PC-9 (cell line): ENCODE data around the gene GPD2. TPM values are rescaled to one million over a fixed set of nuclear protein-coding genes. Genes with fewer than 3 reads are reported as not detected.

Experiments
- BruUV-seq: library from RNA; stranded (reverse); fragments of 400-500 nt; replicated peaks from 2 replicates; lab custom pipeline; 2021; lab: Mats Ljungman, UMichigan
- CTCF ChIA-PET: fragments of 300-600 bp; sonication (Branson Sonifier 250); formaldehyde crosslinking; loops from one replicate; lab custom pipeline; 2022; ENCODE audit warnings: antibody characterized with exemption; lab: Charles Lee
- POLR2A ChIA-PET: fragments of 300-600 bp; sonication (Branson Sonifier 250); formaldehyde crosslinking; loops from one replicate; lab custom pipeline; 2022; ENCODE audit warnings: antibody characterized with exemption; ENCODE audit not compliant: unreplicated experiment; lab: Charles Lee
- DNase-seq, 2 experiments: peaks; one replicate each; pipeline versions ENCODE4 v3.0.0 to v3.0.0-alpha.2; 2015 to 2022; ENCODE audit warnings: mixed read lengths in 1 of 2
- H2AFZ ChIP-seq: fragments of 200-600 bp; sonication (generic); 2 replicates; pipeline ENCODE4 v1.8.1; 2017; ENCODE audit warnings: antibody characterized with exemption
- H3F3A ChIP-seq: fragments of 200-600 bp; sonication (generic); 2 replicates; pipeline ENCODE4 v1.8.1; 2017; ENCODE audit warnings: antibody characterized with exemption, mild to moderate bottlenecking, low read depth; ENCODE audit not compliant: insufficient read depth
- H3K27ac ChIP-seq: fragments of 200-600 bp; sonication (generic); 2 replicates; pipeline ENCODE4 v1.6.1; 2016; ENCODE audit warnings: mixed run types
- H3K27me3 ChIP-seq: fragments of 200-600 bp; sonication (generic); 2 replicates; pipeline ENCODE4 v1.6.1; 2016; ENCODE audit warnings: low read depth, mixed run types; ENCODE audit not compliant: insufficient read depth
- H3K36me3 ChIP-seq: fragments of 200-600 bp; sonication (generic); 2 replicates; pipeline ENCODE4 v1.6.1; 2016; ENCODE audit warnings: low read depth, mixed run types
- H3K4me1 ChIP-seq: fragments of 200-600 bp; sonication (generic); replicated peaks from 2 replicates; pipeline ENCODE4 v1.6.1; 2016; ENCODE audit warnings: mixed run types; ENCODE audit not compliant: insufficient read depth
- H3K4me2 ChIP-seq: fragments of 200-600 bp; sonication (generic); 2 replicates; pipeline ENCODE4 v1.6.1; 2017; ENCODE audit warnings: mixed run types
- H3K4me3 ChIP-seq: fragments of 200-600 bp; sonication (generic); 2 replicates; pipeline ENCODE4 v1.6.1; 2016; ENCODE audit warnings: mixed run types
- H3K79me2 ChIP-seq: fragments of 200-600 bp; sonication (generic); 2 replicates; pipeline ENCODE4 v1.6.1; 2017; ENCODE audit warnings: low read depth, mixed run types
- H3K9me2 ChIP-seq: fragments of 200-600 bp; sonication (generic); 2 replicates; pipeline ENCODE4 v1.8.1; 2017; ENCODE audit warnings: mild to moderate bottlenecking; ENCODE audit not compliant: insufficient read depth
- H3K9me3 ChIP-seq: fragments of 200-600 bp; sonication (generic); 2 replicates; pipeline ENCODE4 v1.8.1; 2016; ENCODE audit warnings: low read depth; ENCODE audit not compliant: insufficient read depth
- H4K20me1 ChIP-seq: fragments of 200-600 bp; sonication (generic); 2 replicates; pipeline ENCODE4 v1.8.1; 2017; ENCODE audit not compliant: insufficient read depth
- EZH2 ChIP-seq: fragments of 200-600 bp; sonication (generic); IDR thresholded peaks from 2 replicates; pipeline ENCODE4 v1.8.0; 2017; ENCODE audit warnings: antibody characterized with exemption, low read depth
- intact Hi-C: fragments of 100-400 bp; cut with micrococcal nuclease; formaldehyde crosslinking; loops from one replicate; pipeline ENCODE4 v1.10.0; 2022; ENCODE audit not compliant: unreplicated experiment
- total RNA-seq: library from RNA; stranded (reverse); gene quantifications from 2 replicates; pipeline ENCODE4 v1.2.3, GENCODE V29; 2021
- TF ChIP-seq, protein P1 (sequence below): fragments of 200-600 bp; sonication (generic); conservative IDR thresholded peaks from 2 replicates; pipeline ENCODE4 v1.6.1; 2017; ENCODE audit warnings: mixed run types, antibody characterized with exemption, mild to moderate bottlenecking, moderate library complexity

Gene GPD2
- total RNA-seq, 1 experiment from 2014 or later = 47.1 TPM

DNA sequence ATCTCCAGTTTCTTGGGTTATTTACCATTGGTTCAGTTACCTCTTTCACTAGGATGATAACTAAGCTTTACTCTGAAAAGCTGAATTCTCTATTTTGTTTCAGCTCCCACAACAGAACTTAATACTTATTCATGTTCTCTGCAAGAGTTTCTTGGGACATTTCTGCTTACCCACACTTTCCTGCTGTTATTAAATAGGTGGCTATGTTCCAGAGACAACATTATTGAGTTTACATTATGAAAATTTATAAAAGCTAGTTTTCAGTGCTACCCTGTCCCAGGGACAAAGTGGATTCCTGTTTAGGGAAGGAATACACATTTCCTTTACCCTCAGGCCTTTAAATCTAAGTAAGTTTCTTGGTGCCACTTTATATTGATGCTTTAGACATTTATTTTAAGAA lies 7.0 kb upstream of the GPD2 start:
- Histone ChIP-seq H3K79me2 (no peaks in the 10 kb centered on the region), H2AFZ (no peak overlapping the region), H3F3A (peaks cover 11% of the 10 kb centered on the region; the same call in 1 of the 2 replicates), H3K27ac (no peak overlapping the region), H3K4me2 (no peak overlapping the region), H3K36me3 (no peaks in the 10 kb centered on the region), H3K9me3 (no peaks in the 10 kb centered on the region), H3K4me1 (peaks cover 23% of the 10 kb centered on the region), H3K4me3 (no peak overlapping the region), H3K9me2 (no peaks in the 10 kb centered on the region), H3K27me3 (no peaks in the 10 kb centered on the region), H4K20me1 (no peaks in the 10 kb centered on the region)
- ChIA-PET CTCF (no interaction called here), POLR2A (interaction anchor here (0.6 kb wide), 1 partner anchor 47 kb away, joined by 9 read pairs; no protein-coding TSS in a partner anchor)
- BruUV-seq = no TSS peak
- TF ChIP-seq, protein P1, sequence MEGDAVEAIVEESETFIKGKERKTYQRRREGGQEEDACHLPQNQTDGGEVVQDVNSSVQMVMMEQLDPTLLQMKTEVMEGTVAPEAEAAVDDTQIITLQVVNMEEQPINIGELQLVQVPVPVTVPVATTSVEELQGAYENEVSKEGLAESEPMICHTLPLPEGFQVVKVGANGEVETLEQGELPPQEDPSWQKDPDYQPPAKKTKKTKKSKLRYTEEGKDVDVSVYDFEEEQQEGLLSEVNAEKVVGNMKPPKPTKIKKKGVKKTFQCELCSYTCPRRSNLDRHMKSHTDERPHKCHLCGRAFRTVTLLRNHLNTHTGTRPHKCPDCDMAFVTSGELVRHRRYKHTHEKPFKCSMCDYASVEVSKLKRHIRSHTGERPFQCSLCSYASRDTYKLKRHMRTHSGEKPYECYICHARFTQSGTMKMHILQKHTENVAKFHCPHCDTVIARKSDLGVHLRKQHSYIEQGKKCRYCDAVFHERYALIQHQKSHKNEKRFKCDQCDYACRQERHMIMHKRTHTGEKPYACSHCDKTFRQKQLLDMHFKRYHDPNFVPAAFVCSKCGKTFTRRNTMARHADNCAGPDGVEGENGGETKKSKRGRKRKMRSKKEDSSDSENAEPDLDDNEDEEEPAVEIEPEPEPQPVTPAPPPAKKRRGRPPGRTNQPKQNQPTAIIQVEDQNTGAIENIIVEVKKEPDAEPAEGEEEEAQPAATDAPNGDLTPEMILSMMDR = no peak
- no peak for TF ChIP-seq EZH2
- DNase-seq = no peak
- intact Hi-C loops = no loop called here

DNA sequence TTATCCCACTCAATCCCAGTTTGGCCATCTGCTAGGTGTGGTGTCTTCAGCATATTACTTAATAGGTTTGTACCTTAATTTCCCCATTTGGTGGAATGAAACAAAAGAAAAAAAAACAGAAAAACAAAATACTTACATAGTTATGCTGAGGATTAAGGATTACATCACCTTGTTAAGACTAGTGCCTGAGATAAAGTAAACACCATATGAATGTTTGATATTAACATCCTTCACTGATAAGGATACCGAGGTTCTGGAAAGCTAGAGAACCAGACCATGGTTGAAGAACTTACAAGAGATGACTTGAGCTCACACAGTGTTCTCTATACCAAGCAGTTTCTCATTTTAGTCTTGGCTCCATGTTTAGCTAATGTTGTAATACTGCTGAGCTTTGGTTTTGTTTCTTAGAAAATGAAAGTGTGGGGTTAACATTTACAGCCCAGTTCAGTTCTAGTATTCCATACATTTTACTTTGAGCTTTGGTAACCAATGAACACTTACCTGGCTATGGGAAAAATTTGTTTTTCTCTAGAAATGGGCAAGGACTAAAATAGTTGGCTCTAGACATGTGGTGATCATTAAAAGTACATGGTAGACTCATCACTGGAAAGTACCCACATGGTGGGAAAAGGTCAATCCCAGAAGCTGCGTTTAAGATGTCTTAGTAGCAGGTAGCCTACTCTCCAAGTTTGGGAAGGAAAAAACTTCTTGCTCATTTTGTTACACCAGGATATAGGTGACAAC lies 5.8 kb upstream of the GPD2 start:
- CTCF ChIA-PET = no interaction called here
- Histone ChIP-seq H3K4me1 (peaks cover 34% of the 10 kb centered on the region), H3K9me3 (no peaks in the 10 kb centered on the region), H3K4me2 (peak overlapping the region; percentile 55), H3K36me3 (no peaks in the 10 kb centered on the region), H3K27ac (peak overlapping the region; percentile 98), H3K79me2 (no peaks in the 10 kb centered on the region), H4K20me1 (no peaks in the 10 kb centered on the region), H3K27me3 (no peaks in the 10 kb centered on the region), H2AFZ (peak overlapping the region; percentile 42), H3F3A (peaks cover 13% of the 10 kb centered on the region), H3K4me3 (peak overlapping the region; percentile 15; the same call in 1 of the 2 replicates), H3K9me2 (no peaks in the 10 kb centered on the region)
- no TSS peak for BruUV-seq
- TF ChIP-seq, protein P1 = no peak
- no peak for TF ChIP-seq EZH2
- intact Hi-C loops = no loop called here
- no peak for DNase-seq
- POLR2A ChIA-PET = no interaction called here

DNA sequence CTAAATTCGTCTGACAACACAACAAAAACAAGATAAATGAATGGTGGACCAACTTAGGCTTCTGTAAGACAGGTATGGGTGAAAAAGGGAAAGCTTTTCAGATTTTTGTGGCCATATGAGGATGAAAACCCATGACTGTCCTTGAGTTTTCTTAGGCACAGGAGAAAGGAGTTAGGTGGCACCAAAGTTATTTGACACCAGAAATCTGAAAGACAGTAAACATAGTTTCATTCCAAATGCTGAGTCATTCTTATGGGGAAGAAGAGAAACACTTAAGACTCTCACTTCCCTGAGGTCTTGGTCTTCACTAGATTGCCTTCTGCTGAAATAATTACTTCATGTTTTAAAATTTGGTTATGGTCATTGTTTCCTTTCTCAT lies 5.2 kb upstream of the GPD2 start:
- no TSS peak for BruUV-seq
- CTCF ChIA-PET = no interaction called here

More for the DNA sequence above, 5.2 kb upstream of the GPD2 start:
- Histone ChIP-seq H3K9me2 (no peaks in the 10 kb centered on the region), H3K4me1 (peaks cover 34% of the 10 kb centered on the region), H4K20me1 (no peaks in the 10 kb centered on the region), H3K9me3 (no peaks in the 10 kb centered on the region), H3F3A (peaks cover 17% of the 10 kb centered on the region), H3K27ac (peak overlapping the region; percentile 98), H3K27me3 (no peaks in the 10 kb centered on the region), H2AFZ (peak overlapping the region; percentile 42; the same call in 1 of the 2 replicates), H3K36me3 (no peaks in the 10 kb centered on the region), H3K79me2 (no peaks in the 10 kb centered on the region), H3K4me2 (peak overlapping the region; percentile 55), H3K4me3 (peak overlapping the region; percentile 16; the same call in 1 of the 2 replicates)
- intact Hi-C loops = no loop called here
- peak; percentile 7 to 82 for DNase-seq
- POLR2A ChIA-PET = interaction anchor here (0.7 kb wide), 1 partner anchor 44 kb away, joined by 3 read pairs; no protein-coding TSS in a partner anchor
- TF ChIP-seq, protein P1 = no peak
- TF ChIP-seq EZH2 = no peak
